ENCODE measurements around the gene HLA-DMB. TPM values are rescaled to one million over a fixed set of nuclear protein-coding genes. Genes with fewer than 3 reads are reported as not detected.

HLA-DMB gene
- polyA plus RNA-seq, 1 of the 3 experiments (the other 2 are of a cell fraction) = not detected

DNA sequence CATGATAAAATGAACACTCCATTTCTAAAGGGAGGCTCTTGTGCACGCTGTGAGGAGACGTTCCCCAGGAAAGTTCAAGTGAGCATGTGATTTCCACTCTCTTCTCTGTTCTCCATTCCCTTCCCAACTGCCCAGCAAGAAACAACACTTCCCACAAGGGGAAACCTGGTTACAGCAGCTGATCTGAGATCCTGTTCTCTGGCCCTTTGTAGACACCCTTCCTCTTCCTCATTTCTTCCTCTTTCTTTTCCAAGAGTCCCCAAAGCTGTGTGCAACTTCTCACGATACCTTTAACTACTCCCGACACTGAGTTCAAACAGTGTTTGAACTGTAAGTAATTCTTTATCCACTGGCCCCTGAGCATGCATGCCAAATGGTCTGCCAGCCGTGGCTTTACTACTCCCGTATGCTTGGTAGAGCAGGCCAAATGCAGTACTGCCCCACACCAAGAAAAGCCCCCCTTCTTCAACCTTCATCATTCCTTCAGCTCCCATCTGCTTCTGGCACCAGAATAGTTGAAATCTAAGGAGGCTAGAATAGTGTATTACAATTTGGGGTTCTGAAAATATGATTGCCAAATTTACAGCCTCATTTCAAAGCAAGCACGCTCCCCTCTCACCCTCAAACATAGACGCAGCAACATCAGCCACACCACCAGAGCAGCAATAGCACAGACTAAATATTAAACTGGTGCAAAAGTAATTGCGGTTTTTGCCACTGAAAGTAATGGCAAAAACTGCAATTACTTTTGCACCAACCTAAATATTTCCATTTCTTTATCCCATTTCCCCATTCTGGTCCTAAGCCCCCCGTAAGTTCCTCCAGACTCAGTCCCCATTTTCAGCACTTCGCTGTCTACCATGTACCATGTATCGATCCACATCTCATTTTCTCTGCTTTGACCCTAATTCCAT is 4.3 kb downstream of the HLA-DMB start:
- Histone ChIP-seq H3F3A (replicated peaks; ENCODE audit: insufficient read depth) (no peaks in the 10 kb centered on the region), H3K9me2 (no peaks in the 10 kb centered on the region), H3K9me3 (no peaks in the 10 kb centered on the region), H3K27me3 (ENCODE audit: insufficient read depth) (peaks cover 36% of the 10 kb centered on the region; the same call in 1 of the 2 replicates), H3K9ac (no peak overlapping the region), H3K4me2 (no peak overlapping the region), H3K4me1 (ENCODE audit: control insufficient read depth in 1 of 2, insufficient read depth in 2 of 2, low read depth in 1 of 2, low read length in 1 of 2) (peaks cover 0 to 3% of the 10 kb centered on the region in 2 experiments; a peak in 1 of 4 replicates), H3K4me3 (ENCODE audit: low read depth in 2 of 2, low read length in 1 of 2) (no peak overlapping the region), H3K79me2 (ENCODE audit: insufficient read depth) (no peaks in the 10 kb centered on the region), H4K20me1 (ENCODE audit: insufficient read depth) (no peaks in the 10 kb centered on the region), H3K36me3 (replicated peaks in 1 of 2; ENCODE audit: control insufficient read depth in 1 of 2, insufficient read depth in 2 of 2, low read length in 1 of 2) (no peaks in the 10 kb centered on the region), H2AFZ (ENCODE audit: low read depth) (no peak overlapping the region), H3K27ac (ENCODE audit: low read depth in 2 of 2, low read length in 1 of 2) (no peak overlapping the region)
- no peak for DNase-seq
- ChIA-PET CTCF (interaction anchor here (0.6 to 15.2 kb wide), 8 partner anchors 18 to 312 kb away, joined by 3 to 391 read pairs (median 5); partner anchors contain the start of gene HLA-DMA), POLR2A (interaction anchor here (0.9 kb wide), 1 partner anchor 36 kb away, joined by 6 read pairs; no protein-coding TSS in a partner anchor)
- 29% methylated on average over 12 of the region's 12 CpGs for WGBS (ENCODE audit: low lambda C conversion rate)
- TF ChIP-seq, protein P1, sequence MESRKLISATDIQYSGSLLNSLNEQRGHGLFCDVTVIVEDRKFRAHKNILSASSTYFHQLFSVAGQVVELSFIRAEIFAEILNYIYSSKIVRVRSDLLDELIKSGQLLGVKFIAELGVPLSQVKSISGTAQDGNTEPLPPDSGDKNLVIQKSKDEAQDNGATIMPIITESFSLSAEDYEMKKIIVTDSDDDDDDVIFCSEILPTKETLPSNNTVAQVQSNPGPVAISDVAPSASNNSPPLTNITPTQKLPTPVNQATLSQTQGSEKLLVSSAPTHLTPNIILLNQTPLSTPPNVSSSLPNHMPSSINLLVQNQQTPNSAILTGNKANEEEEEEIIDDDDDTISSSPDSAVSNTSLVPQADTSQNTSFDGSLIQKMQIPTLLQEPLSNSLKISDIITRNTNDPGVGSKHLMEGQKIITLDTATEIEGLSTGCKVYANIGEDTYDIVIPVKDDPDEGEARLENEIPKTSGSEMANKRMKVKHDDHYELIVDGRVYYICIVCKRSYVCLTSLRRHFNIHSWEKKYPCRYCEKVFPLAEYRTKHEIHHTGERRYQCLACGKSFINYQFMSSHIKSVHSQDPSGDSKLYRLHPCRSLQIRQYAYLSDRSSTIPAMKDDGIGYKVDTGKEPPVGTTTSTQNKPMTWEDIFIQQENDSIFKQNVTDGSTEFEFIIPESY (IDR thresholded peaks at IDR 0.05; ENCODE audit: borderline replicate concordance, low read depth) = no peak
- TF ChIP-seq RXRA (IDR thresholded peaks at IDR 0.05; ENCODE audit: borderline replicate concordance, low read depth) (no peak), NFIC (IDR thresholded peaks at IDR 0.05; ENCODE audit: borderline replicate concordance) (no peak), RCOR1 (IDR thresholded peaks at IDR 0.05; ENCODE audit: low read length) (no peak), TEAD4 (IDR thresholded peaks at IDR 0.05; ENCODE audit: borderline replicate concordance, insufficient read depth) (no peak), RFX5 (IDR thresholded peaks at IDR 0.05; ENCODE audit: low read length) (no peak), ELF1 (IDR thresholded peaks at IDR 0.05) (no peak), GABPA (IDR thresholded peaks at IDR 0.05; ENCODE audit: low read depth) (no peak), SIN3A (IDR thresholded peaks at IDR 0.05; ENCODE audit: borderline replicate concordance, low read depth, low read length) (no peak), FOXJ3 (CRISPR knock-in tag; IDR thresholded peaks at IDR 0.05) (no peak)
- TF ChIP-seq, protein P2, sequence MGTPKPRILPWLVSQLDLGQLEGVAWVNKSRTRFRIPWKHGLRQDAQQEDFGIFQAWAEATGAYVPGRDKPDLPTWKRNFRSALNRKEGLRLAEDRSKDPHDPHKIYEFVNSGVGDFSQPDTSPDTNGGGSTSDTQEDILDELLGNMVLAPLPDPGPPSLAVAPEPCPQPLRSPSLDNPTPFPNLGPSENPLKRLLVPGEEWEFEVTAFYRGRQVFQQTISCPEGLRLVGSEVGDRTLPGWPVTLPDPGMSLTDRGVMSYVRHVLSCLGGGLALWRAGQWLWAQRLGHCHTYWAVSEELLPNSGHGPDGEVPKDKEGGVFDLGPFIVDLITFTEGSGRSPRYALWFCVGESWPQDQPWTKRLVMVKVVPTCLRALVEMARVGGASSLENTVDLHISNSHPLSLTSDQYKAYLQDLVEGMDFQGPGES (IDR thresholded peaks at IDR 0.05; ENCODE audit: low read depth, low read length) = no peak
- TF ChIP-seq, protein P3, sequence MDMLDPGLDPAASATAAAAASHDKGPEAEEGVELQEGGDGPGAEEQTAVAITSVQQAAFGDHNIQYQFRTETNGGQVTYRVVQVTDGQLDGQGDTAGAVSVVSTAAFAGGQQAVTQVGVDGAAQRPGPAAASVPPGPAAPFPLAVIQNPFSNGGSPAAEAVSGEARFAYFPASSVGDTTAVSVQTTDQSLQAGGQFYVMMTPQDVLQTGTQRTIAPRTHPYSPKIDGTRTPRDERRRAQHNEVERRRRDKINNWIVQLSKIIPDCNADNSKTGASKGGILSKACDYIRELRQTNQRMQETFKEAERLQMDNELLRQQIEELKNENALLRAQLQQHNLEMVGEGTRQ (IDR thresholded peaks at IDR 0.05; ENCODE audit: borderline replicate concordance, low read depth, low read length) = no peak
- TF ChIP-seq, protein P4, sequence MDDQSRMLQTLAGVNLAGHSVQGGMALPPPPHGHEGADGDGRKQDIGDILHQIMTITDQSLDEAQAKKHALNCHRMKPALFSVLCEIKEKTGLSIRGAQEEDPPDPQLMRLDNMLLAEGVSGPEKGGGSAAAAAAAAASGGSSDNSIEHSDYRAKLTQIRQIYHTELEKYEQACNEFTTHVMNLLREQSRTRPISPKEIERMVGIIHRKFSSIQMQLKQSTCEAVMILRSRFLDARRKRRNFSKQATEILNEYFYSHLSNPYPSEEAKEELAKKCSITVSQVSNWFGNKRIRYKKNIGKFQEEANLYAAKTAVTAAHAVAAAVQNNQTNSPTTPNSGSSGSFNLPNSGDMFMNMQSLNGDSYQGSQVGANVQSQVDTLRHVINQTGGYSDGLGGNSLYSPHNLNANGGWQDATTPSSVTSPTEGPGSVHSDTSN (IDR thresholded peaks at IDR 0.05) = no peak
- TF ChIP-seq, protein P5, sequence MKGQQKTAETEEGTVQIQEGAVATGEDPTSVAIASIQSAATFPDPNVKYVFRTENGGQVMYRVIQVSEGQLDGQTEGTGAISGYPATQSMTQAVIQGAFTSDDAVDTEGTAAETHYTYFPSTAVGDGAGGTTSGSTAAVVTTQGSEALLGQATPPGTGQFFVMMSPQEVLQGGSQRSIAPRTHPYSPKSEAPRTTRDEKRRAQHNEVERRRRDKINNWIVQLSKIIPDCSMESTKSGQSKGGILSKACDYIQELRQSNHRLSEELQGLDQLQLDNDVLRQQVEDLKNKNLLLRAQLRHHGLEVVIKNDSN (IDR thresholded peaks at IDR 0.05; ENCODE audit: borderline replicate concordance, low read depth) = no peak
- TF ChIP-seq, protein P6, sequence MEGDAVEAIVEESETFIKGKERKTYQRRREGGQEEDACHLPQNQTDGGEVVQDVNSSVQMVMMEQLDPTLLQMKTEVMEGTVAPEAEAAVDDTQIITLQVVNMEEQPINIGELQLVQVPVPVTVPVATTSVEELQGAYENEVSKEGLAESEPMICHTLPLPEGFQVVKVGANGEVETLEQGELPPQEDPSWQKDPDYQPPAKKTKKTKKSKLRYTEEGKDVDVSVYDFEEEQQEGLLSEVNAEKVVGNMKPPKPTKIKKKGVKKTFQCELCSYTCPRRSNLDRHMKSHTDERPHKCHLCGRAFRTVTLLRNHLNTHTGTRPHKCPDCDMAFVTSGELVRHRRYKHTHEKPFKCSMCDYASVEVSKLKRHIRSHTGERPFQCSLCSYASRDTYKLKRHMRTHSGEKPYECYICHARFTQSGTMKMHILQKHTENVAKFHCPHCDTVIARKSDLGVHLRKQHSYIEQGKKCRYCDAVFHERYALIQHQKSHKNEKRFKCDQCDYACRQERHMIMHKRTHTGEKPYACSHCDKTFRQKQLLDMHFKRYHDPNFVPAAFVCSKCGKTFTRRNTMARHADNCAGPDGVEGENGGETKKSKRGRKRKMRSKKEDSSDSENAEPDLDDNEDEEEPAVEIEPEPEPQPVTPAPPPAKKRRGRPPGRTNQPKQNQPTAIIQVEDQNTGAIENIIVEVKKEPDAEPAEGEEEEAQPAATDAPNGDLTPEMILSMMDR (IDR thresholded peaks at IDR 0.05) = no peak

All from SK-N-SH (cell line).